Ureter (tissue), 1 donor: Measurements from ENCODE around the gene CBX8. TPM values are rescaled to one million over a fixed set of nuclear protein-coding genes. Genes with fewer than 3 reads are reported as not detected.

Source experiments
- DNase-seq: peaks from one replicate; pipeline ENCODE4 v3.0.0-alpha.2; 2020; ENCODE audit warnings: low spot score
- total RNA-seq: library from RNA; stranded (reverse); gene quantifications from one replicate; pipeline ENCODE4 v1.2.4, GENCODE V29; 2023
- donor health status: DM: yes; HTN: yes; CAD: no.

The CBX8 gene
- total RNA-seq, 1 donor from 2014 or later = 6.5 TPM

DNA sequence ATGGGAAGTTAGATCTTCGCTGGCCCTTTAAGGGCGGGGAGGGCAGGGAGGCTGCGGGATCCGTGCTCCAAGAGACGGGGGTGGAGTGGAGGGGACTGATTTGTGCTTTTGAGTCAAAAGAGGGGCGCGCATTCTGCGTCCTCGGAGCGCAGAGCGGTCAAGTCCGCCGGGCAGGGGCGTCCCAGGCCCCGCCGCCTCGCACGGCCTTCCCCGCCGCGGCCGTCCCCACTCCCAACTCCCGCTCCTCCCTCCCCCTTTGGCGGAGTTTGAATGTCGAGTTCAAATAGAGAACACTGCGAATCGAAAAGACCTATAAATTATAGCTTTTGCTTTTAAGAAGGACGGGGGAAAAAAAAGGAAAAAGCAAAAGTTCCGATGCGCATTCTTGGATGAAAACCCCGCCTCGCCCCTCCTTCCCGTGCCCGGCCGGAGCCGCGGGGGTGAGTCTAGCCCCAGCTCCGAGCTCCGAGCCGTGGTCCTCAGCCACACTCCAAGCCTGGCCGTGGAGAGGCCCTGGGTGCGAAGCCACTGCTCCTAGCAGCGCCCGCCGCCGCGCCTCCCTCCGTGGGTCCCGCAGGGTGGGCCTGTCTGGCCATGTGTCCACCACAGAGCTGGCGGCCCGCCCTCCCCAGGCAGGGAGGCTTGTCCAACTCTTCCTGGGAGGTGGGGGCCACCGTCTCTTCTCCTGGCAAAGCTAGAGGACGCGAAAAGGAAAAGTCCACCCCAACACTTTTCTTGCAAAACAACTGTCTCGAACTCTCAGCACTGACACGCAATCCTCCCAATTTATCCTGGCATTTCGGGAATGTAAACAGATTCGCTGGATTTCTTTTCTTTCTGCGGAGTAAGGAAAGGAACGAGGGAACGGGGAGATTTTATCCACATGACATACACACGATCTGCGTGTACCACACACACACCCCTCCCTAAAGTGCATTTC lies 3.6 kb downstream of the CBX8 start:
- DNase-seq = no peak

DNA sequence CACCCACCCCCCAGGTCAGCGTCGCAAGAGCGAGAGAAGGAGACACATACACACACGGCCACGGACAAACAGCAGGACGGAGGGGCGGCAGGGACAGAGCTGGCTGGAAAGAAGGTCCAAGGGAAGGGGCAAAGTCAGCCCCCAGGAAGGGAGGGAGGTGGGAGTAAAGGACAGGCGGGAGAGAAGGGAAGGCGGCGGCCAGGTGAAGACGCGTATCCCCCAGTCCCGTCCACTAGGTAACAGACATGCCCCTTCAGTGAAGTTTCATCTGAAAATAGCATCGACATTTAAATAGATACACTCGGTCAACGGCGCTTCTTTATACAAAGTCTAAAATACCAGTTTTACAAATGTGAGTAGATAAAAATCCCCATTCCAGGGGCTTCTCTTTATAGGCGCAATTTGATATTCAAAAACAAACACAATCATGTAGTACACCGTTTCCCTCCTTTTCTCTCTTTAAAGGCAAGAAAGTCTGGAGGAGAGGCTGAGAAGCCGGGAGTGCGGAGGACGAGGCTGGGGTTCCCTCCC lies 4.5 kb downstream of the CBX8 start:
- no peak for DNase-seq

DNA sequence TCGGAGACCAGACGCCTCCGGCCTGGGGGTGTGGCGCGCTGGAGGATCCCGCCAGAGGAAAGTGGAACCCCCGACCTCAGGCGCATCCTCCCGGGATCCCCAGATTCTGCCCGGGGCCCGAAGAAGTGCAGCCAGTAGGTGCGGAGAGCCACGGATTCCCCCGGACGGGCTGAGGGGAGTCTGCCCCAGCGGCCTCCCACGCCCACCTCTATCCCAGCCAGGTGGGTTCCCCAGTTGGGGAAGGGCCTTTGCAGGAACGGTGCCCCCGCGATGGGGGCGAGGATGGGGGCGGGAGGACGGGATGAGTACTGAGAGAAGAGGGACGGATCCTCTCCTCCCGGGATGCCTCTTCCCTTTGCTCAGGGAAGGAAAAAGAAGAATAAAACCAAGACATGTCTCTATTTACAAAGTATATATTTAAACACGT lies 5.1 kb downstream of the CBX8 start:
- no peak for DNase-seq

DNA sequence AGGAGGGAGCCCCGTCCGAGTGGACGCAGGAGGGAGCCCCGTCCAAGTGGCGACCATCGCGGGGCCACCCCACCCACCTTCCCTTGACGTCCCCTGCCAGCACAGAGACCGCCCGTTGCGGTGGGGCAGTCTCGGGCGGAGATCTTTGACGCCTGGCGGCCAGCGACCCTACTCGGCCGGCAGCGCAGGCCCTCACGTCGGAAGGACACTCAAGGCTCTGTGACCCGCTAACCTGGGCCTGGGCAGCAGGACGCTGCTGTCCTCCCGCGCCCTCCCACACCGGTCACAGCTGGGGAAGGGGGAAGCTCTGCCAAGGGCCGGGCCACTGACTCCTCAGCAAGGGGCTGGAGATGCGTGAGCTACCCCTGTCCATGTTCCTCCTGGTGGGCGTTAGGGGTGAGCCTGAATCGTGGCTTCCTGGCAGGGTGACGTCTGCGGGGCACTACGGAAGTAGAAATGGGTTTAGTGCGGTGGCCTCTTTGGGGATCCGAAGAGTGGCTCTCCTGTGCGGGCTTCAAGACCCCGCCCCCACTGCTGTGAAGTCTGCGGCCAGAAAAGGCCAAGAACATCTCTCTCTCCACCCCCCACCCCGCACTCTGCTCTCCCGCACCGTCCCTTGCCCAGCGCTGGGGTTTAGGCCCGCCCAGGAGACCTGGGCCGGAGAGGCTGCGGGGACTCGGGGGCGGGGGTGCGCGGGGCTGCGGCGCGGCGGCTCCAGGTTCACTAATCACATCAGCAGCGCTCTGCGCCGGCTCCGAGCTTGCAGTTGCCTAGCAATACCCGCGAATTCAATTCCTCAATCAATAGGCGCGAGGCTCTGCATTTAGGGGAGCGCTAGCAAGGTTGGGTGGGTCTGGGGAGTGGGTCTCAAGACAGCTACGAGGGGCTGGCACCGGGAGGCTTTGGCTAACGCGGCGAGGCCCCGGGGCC lies 5.8 kb downstream of the CBX8 start:
- DNase-seq = no peak

DNA sequence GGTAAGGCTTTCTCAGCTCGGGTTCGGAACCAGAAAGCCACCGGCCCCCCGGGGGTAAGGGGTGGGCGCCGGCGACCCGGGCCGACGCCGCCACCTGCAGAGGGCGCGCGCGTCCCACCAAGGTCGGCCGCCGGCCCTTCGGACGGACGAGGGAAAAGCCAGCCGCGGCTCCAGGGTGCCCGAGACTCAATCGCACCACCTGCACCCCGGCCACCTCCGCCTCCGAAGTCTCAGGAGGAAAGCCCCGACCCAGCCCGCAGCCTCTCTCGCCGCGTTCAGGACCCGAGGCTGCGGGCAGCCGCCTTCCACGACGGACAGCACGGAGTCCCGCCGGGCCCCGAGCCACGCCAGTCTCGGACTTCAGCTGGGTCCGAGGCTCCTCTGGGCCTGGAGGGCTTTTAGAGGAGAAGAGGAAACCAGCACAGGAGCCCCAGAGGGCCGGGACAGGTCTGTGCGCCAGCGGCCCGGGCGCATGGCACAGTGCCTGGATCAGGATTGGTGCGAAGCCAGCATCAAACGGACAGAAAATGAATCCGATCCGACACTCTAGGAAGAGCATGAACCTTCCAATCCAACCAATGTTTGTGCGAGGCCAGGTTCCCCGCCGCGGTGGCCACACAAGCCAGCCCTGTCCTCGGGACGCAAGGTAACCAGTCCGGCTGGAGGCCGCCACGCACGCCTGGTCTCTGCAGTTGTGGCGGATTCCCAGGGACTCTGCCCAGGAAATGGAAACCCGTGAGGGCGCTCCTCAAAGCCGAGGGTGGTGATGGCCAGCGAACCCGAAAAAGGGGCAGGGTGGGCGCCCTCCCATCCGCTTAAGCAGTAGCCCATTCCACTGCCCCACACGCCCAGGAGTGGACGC lies 6.7 kb downstream of the CBX8 start:
- no peak for DNase-seq

DNA sequence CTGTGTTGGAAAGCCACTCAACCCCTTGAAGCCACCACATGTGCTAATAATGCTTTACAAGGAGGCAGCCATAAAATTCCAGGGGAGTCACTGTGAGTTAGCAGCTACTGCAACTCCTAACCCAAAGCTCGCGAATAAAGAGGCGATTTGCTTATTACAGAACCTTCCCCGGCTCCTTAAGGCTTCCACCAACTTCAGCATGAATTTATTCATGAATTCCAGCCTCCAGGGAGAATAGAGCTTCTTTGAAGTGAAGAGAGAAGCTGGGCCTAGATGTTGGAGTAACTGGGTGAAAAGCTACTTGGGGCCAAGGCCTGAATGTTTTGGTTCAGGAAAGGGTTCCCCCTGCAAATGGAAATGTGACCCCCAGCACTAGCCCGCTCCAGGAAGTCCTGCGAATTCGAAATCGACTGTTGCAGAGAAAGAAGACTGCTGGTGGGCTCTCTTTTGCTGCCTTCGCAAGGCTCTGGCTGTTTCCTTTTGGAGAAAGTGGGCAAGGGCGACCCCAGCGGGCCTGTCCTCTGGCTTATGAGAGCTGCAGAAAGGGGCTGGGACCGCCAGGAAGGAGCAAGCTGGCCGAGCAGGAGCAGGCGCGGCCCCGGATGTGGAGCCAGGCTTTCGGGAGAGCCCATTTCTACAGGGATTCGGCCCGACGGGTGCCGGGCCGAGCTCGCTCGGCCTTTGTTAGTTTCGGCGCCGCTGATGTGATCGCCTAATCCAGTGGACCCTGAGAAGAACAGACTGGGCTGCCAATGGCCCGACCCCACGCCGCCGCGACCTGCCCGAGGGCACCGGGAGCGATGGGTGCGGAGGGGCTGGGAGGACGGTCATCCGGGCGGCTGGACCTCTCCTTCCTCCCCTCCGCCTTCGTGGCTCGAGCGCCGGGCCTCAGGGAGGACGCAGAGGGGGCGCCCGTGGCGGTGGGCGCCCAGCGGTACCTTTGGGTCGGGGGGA lies 7.6 kb downstream of the CBX8 start:
- DNase-seq = no peak

DNA sequence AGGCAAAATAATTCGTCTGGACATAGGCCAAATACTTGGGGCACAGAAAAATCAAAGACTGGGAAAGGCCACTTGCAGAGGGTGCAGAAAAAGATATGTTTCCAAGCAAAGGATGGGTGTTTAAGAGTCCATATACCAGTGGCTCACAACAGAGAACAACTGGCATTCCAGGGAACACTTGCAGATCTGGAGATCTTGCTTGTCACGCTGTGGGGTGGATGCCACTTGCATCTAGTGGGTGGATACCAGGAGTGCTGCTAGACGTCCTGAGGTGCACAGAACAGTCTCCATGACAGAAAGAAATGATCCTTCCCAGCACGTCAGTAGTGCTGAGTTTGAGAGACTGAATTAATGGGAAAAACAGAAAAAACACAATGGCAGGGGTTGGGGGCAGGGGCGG lies 8.4 kb downstream of the CBX8 start:
- DNase-seq = no peak

DNA sequence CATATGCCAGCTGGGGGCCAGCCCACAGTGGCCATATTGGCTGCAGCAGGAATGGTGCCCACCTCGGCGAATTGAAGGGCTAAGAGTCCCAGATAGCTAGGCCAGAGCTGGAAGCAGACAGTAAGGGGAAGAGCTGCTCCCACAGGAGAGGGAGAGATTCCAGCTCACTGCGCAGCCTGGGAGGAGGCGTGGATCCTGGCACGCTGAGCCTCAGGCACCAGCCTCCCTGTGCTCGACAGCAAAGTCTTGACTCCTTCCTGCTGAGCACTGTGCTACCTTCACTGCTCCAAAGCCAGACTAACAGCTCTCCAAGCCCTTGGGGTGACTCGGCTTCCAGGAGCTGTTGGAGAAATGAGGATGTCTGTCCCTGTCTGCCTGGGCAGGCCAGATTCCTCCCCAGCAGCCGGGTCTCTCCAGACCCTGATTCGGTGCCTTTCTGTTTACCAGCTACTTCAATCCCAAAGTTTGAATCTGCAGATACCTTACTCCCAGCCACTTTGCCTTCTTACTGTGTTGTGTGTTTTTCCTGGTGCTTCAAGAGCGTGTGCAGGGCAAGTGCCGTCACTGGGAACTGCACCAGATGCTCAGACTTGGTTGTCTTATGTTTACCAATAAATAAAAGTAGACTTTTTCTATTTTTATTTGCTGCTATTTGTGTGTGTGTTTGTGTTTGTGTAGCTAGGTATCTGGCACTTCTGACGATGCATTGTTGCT lies 9.8 kb downstream of the CBX8 start:
- no peak for DNase-seq

DNA sequence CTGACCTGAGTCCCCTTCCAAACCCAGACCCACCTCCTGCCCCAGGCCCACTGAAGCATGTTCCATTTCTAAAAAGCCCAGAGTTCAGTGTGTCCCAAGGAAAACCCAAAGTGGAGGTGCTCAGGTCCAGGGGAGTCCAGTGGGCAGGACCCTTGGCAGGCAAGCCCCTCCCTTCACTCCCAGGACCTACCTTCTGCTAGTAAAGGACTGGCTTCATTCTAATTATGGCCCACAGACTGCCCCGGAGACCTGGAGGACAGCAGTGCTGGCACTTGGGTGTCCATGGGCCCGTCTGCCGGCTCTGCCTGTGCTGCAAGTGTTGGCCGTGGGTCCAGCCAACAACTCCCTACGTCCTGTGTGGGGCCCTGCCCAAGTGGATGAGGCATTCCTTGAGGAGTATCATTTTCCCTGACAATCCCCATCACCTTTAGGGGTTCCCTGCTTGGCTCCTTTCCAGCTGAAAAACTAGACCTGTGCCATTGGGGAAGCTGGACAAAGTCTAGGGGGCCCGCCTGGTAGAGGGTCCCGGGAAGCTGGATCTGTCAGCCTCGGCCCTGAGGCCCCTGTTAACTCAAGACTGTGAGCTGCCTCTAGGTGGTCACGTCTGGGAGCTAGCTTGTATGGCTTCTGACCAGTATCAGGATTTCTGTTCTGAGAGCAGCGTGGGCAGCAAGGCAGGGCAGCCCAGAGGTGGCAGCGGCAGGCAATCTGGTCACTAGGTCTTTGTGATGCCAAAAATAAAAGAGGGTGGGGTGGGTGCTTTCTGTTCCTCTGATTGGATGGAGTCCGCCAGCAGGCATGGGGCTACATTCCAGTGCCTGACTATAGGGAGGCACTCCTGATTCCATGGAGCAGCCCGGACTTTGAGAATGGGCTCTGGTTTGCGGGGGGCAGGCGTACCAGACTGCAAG lies 10.7 kb downstream of the CBX8 start:
- DNase-seq = no peak

DNA sequence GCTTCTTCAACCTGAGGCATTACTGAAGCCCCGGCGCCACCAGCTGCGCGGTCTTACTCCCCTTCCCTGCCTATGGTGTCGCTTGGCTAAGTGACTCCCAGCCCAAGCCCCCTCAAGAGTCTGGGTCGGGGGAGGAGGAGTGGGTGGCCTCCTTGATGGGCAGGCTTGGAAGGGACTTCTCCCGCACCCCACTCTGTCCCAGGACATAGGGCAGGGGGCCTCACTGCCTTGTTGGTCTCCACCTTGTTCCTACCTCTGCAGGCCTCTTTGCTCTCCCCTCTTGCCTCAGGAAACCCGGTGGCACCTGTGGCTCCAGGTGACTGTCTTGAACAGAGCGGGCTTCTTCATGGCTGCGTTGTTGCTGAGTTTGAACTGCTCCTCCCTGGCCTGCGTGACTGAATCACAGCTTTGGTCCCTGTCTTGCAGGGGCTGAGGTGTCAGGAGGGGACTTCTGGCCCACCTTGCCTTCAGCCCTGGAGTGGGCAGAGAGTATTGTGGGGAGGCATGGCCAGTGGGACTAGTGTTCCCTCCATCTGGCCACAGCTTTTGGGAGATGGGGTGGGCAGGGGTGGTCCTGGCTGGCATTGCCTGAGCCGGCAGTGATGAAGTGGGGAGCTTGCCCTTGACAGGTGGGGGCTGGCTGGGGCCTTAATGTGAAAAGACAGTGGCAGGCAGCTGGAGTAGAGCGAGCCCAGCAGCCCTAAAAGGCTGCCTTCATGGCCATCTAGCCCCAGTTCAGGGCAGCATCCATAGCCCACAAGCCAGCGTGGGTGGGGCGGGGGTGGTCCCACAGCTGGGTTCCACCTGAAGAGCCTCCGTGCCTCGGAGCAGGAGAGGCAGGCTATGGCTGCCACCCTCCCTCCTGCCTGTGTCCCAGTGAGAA lies 11.6 kb downstream of the CBX8 start:
- DNase-seq = no peak

DNA sequence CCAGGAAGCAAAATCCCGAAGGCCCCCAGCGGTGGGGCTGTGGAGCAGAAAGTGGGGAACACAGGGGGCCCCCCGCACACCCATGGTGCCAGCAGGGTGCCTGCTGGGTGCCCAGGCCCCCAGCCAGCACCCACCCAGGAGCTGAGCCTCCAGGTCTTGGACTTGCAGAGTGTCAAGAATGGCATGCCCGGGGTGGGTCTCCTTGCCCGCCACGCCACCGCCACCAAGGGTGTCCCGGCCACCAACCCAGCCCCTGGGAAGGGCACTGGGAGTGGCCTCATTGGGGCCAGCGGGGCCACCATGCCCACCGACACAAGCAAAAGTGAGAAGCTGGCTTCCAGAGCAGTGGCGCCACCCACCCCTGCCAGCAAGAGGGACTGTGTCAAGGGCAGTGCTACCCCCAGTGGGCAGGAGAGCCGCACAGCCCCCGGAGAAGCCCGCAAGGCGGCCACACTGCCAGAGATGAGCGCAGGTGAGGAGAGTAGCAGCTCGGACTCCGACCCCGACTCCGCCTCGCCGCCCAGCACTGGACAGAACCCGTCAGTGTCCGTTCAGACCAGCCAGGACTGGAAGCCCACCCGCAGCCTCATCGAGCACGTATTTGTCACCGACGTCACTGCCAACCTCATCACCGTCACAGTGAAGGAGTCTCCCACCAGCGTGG lies 12.4 kb downstream of the CBX8 start:
- no peak for DNase-seq

DNA sequence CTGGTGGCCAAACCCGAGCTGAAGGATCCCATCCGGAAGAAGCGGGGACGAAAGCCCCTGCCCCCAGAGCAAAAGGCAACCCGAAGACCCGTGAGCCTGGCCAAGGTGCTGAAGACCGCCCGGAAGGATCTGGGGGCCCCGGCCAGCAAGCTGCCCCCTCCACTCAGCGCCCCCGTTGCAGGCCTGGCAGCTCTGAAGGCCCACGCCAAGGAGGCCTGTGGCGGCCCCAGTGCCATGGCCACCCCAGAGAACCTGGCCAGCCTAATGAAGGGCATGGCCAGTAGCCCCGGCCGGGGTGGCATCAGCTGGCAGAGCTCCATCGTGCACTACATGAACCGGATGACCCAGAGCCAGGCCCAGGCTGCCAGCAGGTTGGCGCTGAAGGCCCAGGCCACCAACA lies 13.0 kb downstream of the CBX8 start:
- no peak for DNase-seq

DNA sequence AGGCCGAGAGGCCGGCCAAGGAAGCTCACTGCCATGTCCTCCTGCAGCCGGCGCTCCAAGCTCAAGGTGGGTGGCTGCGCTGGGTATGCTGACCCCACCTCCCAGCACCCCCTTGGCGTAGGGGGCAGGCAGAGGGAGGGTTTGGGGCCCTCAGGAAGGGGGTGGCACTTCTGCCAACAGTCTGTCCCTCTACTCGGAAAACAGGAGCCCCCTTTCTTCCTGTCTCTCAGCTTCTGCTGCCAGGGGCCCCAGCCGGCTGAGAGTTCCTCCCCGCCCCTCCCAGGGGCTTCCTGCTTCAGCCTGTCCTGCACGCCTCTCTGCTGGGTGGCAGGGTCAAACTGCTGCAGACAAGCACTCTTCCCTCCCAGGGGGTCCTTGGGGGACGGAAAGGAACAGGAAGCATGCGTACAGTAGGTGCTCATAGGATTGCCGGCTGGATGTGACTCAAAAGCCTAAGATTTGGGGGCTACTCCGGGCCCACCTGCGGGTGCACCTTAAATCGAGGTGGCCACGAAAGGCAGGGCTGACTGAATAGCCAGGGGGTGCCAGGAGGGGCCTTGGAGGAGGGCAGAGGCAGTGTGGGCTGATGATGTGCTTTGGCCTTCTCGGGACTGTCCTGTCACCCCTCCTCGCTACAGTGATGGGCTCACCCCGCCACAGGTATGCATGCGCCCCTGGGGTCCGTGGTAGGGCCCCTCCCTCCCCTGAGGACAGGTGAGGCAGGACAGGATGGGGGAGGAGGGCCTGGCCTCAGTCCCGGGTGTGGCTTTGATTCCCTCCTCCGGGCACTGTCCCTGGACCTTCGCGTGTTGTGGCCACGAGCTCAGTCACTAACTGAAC lies 14.9 kb downstream of the CBX8 start:
- no peak for DNase-seq

DNA sequence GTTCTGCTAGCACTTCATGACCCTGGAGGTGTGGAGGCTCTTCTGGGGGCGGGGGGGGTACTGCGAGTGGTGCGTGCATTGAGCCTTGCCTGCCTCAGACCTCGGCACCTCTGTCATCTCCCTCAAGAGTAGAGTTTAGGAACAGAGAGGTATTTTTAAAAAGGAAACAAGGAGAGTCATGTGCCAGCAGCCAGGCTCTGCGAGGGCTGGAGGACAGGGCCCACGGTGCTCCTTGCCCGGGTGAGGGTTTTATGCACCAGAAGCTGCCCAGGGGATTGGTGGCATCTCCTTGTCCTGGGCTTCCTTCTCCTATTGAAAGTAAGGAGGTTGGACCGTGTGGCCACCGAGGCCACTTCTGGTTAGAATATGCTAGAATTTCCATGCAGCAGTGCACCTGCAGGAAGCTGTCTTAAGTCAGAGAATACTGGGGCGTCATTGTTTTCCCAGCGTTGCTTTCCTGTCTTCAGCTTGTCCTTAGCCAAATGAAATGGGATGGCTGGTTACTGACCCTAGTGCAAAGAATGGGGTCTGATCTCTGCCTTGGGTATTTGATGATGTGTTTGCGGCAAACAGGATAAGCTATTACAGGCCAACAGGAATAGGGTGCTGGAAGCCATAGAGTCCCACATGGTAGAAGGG lies 15.7 kb downstream of the CBX8 start:
- no peak for DNase-seq

DNA sequence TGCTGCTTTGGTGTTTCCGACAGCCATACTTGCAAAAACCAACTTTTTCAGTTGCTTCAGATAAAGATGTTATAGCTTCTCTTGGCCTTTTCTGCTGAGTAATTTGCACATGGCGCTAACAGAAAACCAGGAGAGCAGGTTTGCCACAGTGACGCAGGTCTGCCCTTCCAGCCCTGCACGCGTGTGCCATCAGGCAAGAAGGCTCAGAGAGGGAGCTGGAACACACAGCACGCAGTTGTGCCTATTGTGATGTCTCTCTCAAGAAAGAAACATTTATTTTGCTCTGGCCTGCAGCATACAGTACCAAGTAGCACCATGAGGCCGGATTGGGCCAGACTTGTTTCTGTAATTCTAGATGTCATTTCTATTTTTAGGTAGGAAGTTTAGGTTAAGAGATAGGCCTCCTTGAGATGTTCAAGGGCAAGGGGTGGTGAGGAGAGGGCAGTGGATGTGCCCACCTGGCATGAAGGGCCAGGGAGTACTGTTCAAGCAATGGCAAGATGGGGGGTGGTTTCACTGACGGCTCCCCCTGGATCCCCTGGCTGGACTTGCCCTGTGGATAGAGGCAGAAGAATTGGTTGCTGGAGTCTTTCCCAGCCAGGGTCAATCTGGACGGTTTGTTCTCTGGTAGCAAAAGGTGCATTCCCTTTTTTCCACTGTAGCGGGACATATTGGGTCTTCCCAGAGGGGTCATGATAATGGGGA lies 17.1 kb downstream of the CBX8 start:
- no peak for DNase-seq
